ENCODE results near the gene SV2C.
"Not testable (repeated sequence)": the region's sequence is repeated elsewhere in the genome, so short reads cannot be mapped to it uniquely, and the experiment has no call there.

Gene SV2C

DNA sequence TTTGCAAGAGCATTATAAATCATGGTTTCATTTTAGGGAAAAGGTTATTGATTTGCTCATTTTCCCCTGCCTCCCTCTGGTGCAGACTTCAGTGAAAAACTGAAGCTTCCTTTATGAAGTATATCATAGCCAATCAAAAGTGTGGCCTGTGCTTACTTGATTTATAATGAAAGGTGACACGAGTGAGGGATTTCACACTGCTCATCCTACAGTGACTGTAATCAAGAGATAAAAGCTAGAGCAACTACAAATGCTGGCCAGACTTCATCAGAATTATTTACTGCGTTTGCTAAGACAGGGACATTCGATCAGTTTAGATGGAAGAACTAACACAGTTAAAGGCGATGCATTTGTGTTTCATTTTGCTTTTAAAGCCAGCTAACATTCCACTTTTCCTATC lies 151.5 kb downstream of the SV2C start:
- TF ChIP-seq, protein P1, sequence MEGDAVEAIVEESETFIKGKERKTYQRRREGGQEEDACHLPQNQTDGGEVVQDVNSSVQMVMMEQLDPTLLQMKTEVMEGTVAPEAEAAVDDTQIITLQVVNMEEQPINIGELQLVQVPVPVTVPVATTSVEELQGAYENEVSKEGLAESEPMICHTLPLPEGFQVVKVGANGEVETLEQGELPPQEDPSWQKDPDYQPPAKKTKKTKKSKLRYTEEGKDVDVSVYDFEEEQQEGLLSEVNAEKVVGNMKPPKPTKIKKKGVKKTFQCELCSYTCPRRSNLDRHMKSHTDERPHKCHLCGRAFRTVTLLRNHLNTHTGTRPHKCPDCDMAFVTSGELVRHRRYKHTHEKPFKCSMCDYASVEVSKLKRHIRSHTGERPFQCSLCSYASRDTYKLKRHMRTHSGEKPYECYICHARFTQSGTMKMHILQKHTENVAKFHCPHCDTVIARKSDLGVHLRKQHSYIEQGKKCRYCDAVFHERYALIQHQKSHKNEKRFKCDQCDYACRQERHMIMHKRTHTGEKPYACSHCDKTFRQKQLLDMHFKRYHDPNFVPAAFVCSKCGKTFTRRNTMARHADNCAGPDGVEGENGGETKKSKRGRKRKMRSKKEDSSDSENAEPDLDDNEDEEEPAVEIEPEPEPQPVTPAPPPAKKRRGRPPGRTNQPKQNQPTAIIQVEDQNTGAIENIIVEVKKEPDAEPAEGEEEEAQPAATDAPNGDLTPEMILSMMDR (IDR thresholded peaks at IDR 0.05; ENCODE audit: extremely low read depth, missing control alignments), result no peak
- no peak for DNase-seq (ENCODE audit: low spot score)

GRCh38 chr5:76236684-76237083 lies 153.5 kb downstream of the SV2C start:
- TF ChIP-seq, protein P1 (IDR thresholded peaks at IDR 0.05; ENCODE audit: extremely low read depth, missing control alignments), result no peak
- DNase-seq (ENCODE audit: low spot score), result no peak

DNA sequence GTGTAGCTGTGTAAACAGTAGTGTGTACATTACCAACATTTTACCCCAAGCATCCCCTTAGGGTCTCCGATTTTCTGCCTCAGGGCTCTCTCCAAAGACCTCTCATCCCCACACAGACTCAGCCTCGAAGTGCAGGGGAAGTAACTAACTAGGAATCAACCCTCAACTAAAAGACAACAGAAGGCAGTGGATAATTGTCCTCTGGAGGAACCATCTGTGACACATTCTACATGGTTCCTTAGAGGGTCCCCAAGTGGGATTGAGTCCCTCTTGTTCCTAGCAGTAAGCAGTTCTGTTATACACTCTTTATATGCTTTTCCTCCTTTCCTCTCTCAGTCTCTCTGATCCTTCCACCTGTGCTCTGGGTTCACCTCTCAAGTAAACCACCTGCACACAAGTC lies 157.2 kb downstream of the SV2C start:
- TF ChIP-seq, protein P1 (IDR thresholded peaks at IDR 0.05; ENCODE audit: extremely low read depth, missing control alignments), result no peak
- DNase-seq (ENCODE audit: low spot score), result no peak

DNA sequence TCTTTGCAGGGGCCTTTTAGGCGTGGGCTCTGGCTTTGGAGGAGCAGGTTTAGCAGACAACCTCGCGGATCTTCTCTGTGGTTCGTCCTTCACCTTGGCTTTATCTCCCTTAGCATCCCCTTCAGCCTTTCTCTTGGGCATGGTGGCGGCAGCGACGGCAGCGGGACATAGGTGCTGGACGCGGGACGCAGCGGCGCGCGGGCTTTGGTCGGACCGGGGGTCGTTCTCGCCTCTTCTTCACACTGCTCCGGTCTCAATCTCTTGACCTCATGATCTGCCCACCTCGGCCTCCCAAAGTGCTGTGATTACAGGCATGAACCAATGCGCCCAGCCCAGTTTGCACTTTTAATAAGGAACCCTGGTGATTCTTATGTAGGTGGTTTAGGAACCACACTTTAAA lies 159.0 kb downstream of the SV2C start:
- DNase-seq (ENCODE audit: low spot score), result not testable (repeated sequence)

DNA sequence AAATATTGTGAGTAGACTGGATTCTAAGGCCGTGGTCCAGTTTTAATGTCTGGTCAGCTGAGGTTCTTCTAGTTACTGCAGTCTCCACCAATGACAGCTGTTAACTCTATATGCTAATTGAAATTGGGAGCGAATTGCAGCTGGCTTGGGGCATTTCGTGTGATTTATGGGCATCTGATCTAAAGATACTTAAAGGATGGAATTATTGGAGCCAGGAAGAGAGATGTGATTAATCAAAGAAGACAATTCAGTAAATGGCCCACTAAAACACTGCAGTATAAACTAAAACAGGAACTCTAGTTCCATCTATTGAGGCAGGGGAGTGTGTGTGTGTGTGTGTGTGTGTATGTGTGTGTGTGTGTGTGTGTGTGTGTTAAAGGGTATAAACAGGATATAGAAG lies 162.4 kb downstream of the SV2C start:
- TF ChIP-seq, protein P1 (IDR thresholded peaks at IDR 0.05; ENCODE audit: extremely low read depth, missing control alignments), result no peak
- DNase-seq (ENCODE audit: low spot score), result no peak

- TF ChIP-seq, protein P1 (IDR thresholded peaks at IDR 0.05; ENCODE audit: extremely low read depth, missing control alignments), result no peak
- no peak for DNase-seq (ENCODE audit: low spot score)
These were observed 166.4 kb downstream of the SV2C start for GRCh38 chr5:76249621-76250020.

DNA sequence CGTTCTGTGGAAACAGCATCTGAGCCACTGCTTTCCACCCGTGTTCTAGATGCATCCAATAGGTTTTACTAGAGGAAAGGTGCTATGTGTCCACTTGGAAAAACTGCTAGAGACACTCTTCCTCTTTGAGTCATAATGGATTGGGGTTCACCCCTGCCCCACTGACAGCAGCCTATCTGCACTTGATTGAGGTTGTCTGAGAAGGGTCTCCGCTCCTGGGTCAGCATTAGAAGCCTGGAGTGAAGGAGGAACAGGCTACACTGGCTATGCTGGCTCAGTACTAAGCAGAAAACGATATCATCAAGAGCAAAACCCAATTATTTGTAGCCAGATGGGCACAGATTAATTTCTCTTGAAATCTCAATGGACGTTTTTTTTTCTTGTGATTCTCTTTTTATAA lies 167.3 kb downstream of the SV2C start:
- no peak for DNase-seq (ENCODE audit: low spot score)
- TF ChIP-seq, protein P1 (IDR thresholded peaks at IDR 0.05; ENCODE audit: extremely low read depth, missing control alignments), result no peak

DNA sequence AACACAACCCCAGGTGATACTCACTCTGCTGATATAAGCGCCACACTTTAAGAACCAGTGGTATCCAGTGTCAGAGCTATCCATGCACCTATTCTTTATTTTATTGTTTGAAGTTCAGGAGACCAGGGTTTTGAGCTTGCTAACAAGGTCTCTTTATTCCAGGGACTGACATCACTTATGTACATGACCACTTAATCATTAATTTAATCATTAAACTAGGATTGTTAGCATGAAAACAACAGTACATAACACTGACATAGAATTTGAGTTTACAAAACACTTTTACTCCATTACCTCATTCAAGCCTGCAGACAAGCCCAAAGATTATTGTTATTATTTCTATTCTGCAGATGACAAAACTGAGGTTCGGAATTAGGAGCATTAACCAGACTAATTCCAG lies 168.5 kb downstream of the SV2C start:
- no peak for DNase-seq (ENCODE audit: low spot score)
- TF ChIP-seq, protein P1 (IDR thresholded peaks at IDR 0.05; ENCODE audit: extremely low read depth, missing control alignments), result no peak

Data from GM20000 (cell line).